ENCODE measurements around the gene E2F6. TPM values are rescaled to one million over a fixed set of nuclear protein-coding genes. Genes with fewer than 3 reads are reported as not detected.

The E2F6 gene
- total and polyA plus RNA-seq, 2 donors (not counting 3 experiments of a cell fraction or from before 2014, with no cell fraction given) = 7.9 to 15.7 TPM

DNA sequence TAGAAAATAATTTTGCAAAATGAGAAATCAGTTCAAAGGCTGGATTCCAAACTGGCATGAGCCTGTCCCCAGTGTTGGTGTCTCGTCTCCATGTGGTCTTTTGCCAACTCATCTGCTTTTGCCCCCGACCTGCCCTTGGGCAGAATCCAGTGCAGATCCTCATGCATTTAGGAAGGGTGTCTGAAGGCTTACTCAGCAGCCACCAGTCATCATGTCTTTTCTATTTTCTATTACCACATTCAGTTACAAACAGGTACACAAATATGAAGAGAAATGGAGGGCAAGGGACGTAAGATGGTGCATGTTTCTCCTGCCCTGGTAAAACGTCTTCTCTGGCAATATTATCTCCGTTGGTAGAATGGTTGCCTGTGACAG is 43.5 kb downstream of the E2F6 start:
- H3K9me3 ChIP-seq (replicated peaks; ENCODE audit: control insufficient read depth, insufficient read depth, low read length) = no peaks in the 10 kb centered on the region
- no peak overlapping the region for H3K4me2 ChIP-seq (ENCODE audit: insufficient read depth, low read length)
- no peaks in the 10 kb centered on the region for H3K36me3 ChIP-seq (ENCODE audit: control insufficient read depth in 2 of 2, extremely low read depth in 1 of 2, insufficient read depth in 2 of 2, low read length in 2 of 2)
- H3K9me1 ChIP-seq (replicated peaks; ENCODE audit: control insufficient read depth, extremely low read depth, insufficient read depth, low read length) = no peaks in the 10 kb centered on the region
- FAIRE-seq = no peak
- intact Hi-C loops (cut with micrococcal nuclease) = no loop called here
- no peak overlapping the region for H3K9ac ChIP-seq (replicated peaks; ENCODE audit: extremely low read depth, insufficient read depth, low read length)
- no peak overlapping the region for H2AFZ ChIP-seq (ENCODE audit: low read depth, low read length)
- dilution Hi-C loops (cut with MboI; ENCODE audit: extremely low pct_ligation_motif_present, low sequenced_read_pairs) = no loop called here
- H3K4me3 ChIP-seq (replicated peaks in 1 of 3; ENCODE audit: insufficient read depth in 1 of 3, low read depth in 1 of 3, low read length in 3 of 3) = no peak overlapping the region
- H3K27ac ChIP-seq (ENCODE audit: insufficient read depth, low read depth, low read length) = no peak overlapping the region
- no peak for DNase-seq (ENCODE audit: low read depth, low spot score)
- BruUV-seq (replicated peaks) = no TSS peak
- no peaks in the 10 kb centered on the region for H3K27me3 ChIP-seq (ENCODE audit: control insufficient read depth in 2 of 2, insufficient read depth in 2 of 2, low read length in 2 of 2)
- ChIA-PET POLR2A (no interaction called here), CTCF (interaction anchor here (1.6 to 2.7 kb wide), 3 partner anchors 10 to 183 kb away, joined by 4 to 13 read pairs (median 6); no protein-coding TSS in a partner anchor)
- no peaks in the 10 kb centered on the region for H3K4me1 ChIP-seq (ENCODE audit: control insufficient read depth, extremely low read depth, insufficient read depth, low read length)
- H3K79me2 ChIP-seq (ENCODE audit: control insufficient read depth, insufficient read depth, low read length) = no peaks in the 10 kb centered on the region
- TF ChIP-seq POLR2AphosphoS5 (IDR thresholded peaks at IDR 0.05; ENCODE audit: insufficient read depth, low read depth, low read length) = no peak
- TF ChIP-seq, protein P1, sequence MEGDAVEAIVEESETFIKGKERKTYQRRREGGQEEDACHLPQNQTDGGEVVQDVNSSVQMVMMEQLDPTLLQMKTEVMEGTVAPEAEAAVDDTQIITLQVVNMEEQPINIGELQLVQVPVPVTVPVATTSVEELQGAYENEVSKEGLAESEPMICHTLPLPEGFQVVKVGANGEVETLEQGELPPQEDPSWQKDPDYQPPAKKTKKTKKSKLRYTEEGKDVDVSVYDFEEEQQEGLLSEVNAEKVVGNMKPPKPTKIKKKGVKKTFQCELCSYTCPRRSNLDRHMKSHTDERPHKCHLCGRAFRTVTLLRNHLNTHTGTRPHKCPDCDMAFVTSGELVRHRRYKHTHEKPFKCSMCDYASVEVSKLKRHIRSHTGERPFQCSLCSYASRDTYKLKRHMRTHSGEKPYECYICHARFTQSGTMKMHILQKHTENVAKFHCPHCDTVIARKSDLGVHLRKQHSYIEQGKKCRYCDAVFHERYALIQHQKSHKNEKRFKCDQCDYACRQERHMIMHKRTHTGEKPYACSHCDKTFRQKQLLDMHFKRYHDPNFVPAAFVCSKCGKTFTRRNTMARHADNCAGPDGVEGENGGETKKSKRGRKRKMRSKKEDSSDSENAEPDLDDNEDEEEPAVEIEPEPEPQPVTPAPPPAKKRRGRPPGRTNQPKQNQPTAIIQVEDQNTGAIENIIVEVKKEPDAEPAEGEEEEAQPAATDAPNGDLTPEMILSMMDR (IDR thresholded peaks at IDR 0.05; ENCODE audit: extremely low read depth in 1 of 2, insufficient read depth in 1 of 2, low read depth in 1 of 2, low read length in 2 of 2) = no peak
- TF ChIP-seq EZH2 (IDR thresholded peaks at IDR 0.05; ENCODE audit: borderline replicate concordance, low read depth, low read length, severe bottlenecking) = no peak
- no peak for TF ChIP-seq POLR2A (IDR thresholded peaks at IDR 0.05; ENCODE audit: low read depth, low read length)
- H4K20me1 ChIP-seq (replicated peaks; ENCODE audit: control insufficient read depth, extremely low read depth, insufficient read depth, low read length) = no peaks in the 10 kb centered on the region

GRCh38 chr2:11421863-11422490 is 44.0 kb downstream of the E2F6 start:
- CTCF ChIA-PET = interaction anchor here (1.6 to 2.7 kb wide), 3 partner anchors 10 to 182 kb away, joined by 4 to 13 read pairs (median 6); no protein-coding TSS in a partner anchor
- Histone ChIP-seq H4K20me1 (replicated peaks; ENCODE audit: control insufficient read depth, extremely low read depth, insufficient read depth, low read length) (no peaks in the 10 kb centered on the region), H3K4me3 (replicated peaks in 1 of 3; ENCODE audit: insufficient read depth in 1 of 3, low read depth in 1 of 3, low read length in 3 of 3) (no peak overlapping the region), H3K9me1 (replicated peaks; ENCODE audit: control insufficient read depth, extremely low read depth, insufficient read depth, low read length) (no peaks in the 10 kb centered on the region), H3K9ac (replicated peaks; ENCODE audit: extremely low read depth, insufficient read depth, low read length) (no peak overlapping the region), H3K27ac (ENCODE audit: insufficient read depth, low read depth, low read length) (no peak overlapping the region), H3K36me3 (ENCODE audit: control insufficient read depth in 2 of 2, extremely low read depth in 1 of 2, insufficient read depth in 2 of 2, low read length in 2 of 2) (no peaks in the 10 kb centered on the region), H3K79me2 (ENCODE audit: control insufficient read depth, insufficient read depth, low read length) (no peaks in the 10 kb centered on the region), H2AFZ (ENCODE audit: low read depth, low read length) (no peak overlapping the region), H3K27me3 (ENCODE audit: control insufficient read depth in 2 of 2, insufficient read depth in 2 of 2, low read length in 2 of 2) (no peaks in the 10 kb centered on the region), H3K4me1 (ENCODE audit: control insufficient read depth, extremely low read depth, insufficient read depth, low read length) (no peaks in the 10 kb centered on the region), H3K4me2 (ENCODE audit: insufficient read depth, low read length) (no peak overlapping the region), H3K9me3 (replicated peaks; ENCODE audit: control insufficient read depth, insufficient read depth, low read length) (no peaks in the 10 kb centered on the region)
- TF ChIP-seq, protein P1 (IDR thresholded peaks at IDR 0.05; ENCODE audit: extremely low read depth in 1 of 2, insufficient read depth in 1 of 2, low read depth in 1 of 2, low read length in 2 of 2) = no peak
- TF ChIP-seq GATA2 (IDR thresholded peaks at IDR 0.05; ENCODE audit: insufficient read depth, insufficient read length, low read depth, low read length) (no peak), JUN (IDR thresholded peaks at IDR 0.05; ENCODE audit: borderline replicate concordance, insufficient read depth, insufficient read length, low read depth) (no peak), FOS (IDR thresholded peaks at IDR 0.05; ENCODE audit: borderline replicate concordance, insufficient read depth, low read length) (no peak), EZH2 (IDR thresholded peaks at IDR 0.05; ENCODE audit: borderline replicate concordance, low read depth, low read length, severe bottlenecking) (no peak), POLR2A (IDR thresholded peaks at IDR 0.05; ENCODE audit: low read depth, low read length) (no peak), POLR2AphosphoS5 (IDR thresholded peaks at IDR 0.05; ENCODE audit: insufficient read depth, low read depth, low read length) (no peak), MAX (IDR thresholded peaks at IDR 0.05; ENCODE audit: insufficient read depth, insufficient read length) (no peak), MYC (IDR thresholded peaks at IDR 0.05; ENCODE audit: low read depth, low read length) (no peak)
- DNase-seq (ENCODE audit: low read depth, low spot score) (no peak), FAIRE-seq (no peak)
- intact Hi-C loops (cut with micrococcal nuclease) (no loop called here), dilution Hi-C loops (cut with MboI; ENCODE audit: extremely low pct_ligation_motif_present, low sequenced_read_pairs) (no loop called here)
- POLR2A ChIA-PET = no interaction called here
- BruUV-seq (replicated peaks) = no TSS peak
